SIG-M5 (cell line): ENCODE measurements around the gene PLXDC1.
A peak's percentile ranks its signal among the peaks of the same experiment; 100 is the strongest.
"Not testable (repeated sequence)": the region's sequence is repeated elsewhere in the genome, so short reads cannot be mapped to it uniquely, and the experiment has no call there.

Source experiments
- DNase-seq: peaks from one replicate; lab custom pipeline; 2025; lab: John Stamatoyannopoulos, UW

The PLXDC1 gene

GRCh38 chr17:39181303-39181702 is 29.9 kb upstream of the PLXDC1 start:
- DNase-seq, result no peak

- no peak for DNase-seq
Measured at GRCh38 chr17:39178536-39178935, 27.1 kb upstream of the PLXDC1 start.

DNA sequence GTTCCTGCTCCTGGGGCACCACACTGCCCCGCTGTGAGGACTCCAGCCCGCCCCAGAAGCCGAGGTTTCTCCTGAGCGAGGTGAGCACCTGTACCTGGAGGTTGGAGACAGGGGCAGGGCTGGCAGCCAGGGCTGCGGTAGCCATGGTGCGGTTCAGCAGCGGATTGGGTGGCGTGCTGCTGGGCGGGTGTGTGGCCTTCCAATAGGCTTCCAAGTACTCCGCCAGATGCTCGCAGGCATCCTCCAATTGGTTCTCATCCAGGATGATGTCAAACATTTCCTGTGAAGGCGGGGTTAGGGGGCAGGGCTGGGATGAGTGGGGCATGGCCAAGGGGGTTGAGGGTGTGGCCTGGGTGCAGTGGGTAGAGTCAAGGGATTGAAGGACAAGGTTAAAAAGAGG is 25.8 kb upstream of the PLXDC1 start:
- DNase-seq, result no peak

DNA sequence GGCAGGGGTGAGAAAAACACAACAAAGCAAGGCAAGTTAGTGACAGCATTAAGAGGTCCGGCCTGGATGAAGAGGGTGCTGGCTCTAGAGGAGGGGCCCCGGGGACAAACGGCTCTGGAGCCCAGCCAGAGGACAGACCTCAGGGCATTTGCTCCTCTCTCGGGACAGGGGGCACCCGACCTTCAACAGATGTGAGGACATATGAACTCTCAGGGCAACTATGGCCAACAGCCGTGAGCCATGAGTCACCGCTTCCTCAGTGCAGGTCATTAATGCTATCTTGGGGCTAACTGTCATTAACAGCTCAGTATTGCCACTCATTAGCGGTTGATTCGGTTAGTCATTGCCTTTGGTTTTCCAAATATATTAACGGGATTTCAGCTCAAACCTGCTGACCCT is 24.3 kb upstream of the PLXDC1 start:
- no peak for DNase-seq

- no peak for DNase-seq
Measured at GRCh38 chr17:39174920-39175694, 23.7 kb upstream of the PLXDC1 start.

- DNase-seq, result no peak
Measured at GRCh38 chr17:39173526-39174274, 22.3 kb upstream of the PLXDC1 start.

- no peak for DNase-seq
Measured at GRCh38 chr17:39173080-39173479, 21.6 kb upstream of the PLXDC1 start.

DNA sequence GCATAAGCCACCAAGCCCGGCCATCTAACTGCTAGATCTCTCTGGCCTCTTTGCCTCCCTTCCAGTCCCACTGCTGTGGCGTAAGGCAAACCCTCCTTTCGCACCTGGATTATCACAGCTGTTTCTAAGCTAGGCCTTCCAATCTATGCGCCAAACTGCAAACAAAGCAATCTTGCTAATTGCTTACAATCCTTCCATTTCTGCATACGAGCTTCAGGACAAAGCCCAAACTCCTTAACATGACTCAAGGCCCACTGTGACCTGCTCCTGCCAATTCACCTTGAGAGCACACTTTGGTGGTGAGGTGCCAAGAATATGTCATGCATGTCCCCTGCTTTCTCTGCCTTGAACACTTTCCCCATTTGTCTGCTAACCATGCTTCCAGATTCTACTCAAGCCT is 20.5 kb upstream of the PLXDC1 start:
- DNase-seq, result no peak

DNA sequence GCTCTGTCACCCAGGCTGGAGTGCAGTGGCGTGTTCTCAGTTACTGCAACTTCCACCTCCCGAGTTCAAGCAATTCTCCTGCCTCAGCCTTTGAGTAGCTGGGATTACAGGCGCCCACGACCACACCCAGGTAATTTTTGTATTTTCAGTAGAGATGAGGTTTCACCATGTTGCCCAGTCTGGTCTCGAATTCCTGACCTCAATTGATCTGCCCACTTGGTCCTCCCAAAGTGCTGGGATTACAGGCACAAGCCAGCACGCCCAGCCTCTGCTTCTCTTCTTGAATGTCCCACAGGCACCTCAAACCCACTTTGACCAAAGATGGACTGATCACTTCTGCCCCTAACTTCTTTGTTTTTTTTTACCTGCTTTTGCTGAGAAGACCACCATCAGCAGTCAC is 19.1 kb upstream of the PLXDC1 start:
- no peak for DNase-seq

GRCh38 chr17:39170109-39170508 is 18.7 kb upstream of the PLXDC1 start:
- DNase-seq, result no peak

- DNase-seq, result no peak
Measured at GRCh38 chr17:39169518-39169917, 18.1 kb upstream of the PLXDC1 start.

DNA sequence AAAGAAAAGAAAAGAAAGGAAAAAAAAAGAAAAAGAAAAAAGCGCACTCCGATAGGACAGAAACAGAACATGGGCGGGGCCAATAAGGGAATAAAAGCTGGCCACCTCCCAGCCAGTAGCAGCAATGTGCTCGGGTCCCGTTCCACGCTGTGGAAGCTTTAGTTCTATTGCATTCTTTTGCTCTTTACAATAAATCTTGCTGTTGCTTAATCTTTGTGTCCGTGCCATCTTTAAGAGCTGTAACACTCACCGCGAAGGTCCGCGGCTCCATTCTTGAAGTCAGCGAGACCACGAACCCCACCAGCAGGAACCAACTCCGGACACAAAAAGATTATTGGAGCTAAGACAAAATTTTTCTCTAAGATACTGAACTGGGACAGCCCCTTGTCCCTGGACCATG is 17.7 kb upstream of the PLXDC1 start:
- no peak for DNase-seq

DNA sequence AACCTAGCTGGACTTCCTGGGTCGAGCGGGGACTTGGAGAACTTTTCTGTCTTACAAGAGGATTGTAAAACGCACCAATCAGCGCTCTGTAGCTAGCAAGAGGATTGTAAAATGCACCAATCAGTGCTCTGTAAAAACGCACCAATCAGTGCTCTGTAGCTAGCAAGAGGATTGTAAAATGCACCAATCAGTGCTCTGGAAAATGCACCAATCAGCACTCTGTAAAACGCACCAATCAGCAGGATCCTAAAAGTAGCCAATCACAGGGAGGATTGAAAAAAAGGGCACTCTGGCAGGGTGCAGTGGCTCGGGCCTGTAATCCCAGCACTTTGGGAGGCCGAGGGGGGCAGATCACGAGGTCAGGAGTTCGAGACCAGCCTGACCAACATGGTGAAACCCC is 17.1 kb upstream of the PLXDC1 start:
- not testable (repeated sequence) for DNase-seq

- peak; percentile 86 for DNase-seq
Measured at GRCh38 chr17:39167476-39167875, 16.0 kb upstream of the PLXDC1 start.

DNA sequence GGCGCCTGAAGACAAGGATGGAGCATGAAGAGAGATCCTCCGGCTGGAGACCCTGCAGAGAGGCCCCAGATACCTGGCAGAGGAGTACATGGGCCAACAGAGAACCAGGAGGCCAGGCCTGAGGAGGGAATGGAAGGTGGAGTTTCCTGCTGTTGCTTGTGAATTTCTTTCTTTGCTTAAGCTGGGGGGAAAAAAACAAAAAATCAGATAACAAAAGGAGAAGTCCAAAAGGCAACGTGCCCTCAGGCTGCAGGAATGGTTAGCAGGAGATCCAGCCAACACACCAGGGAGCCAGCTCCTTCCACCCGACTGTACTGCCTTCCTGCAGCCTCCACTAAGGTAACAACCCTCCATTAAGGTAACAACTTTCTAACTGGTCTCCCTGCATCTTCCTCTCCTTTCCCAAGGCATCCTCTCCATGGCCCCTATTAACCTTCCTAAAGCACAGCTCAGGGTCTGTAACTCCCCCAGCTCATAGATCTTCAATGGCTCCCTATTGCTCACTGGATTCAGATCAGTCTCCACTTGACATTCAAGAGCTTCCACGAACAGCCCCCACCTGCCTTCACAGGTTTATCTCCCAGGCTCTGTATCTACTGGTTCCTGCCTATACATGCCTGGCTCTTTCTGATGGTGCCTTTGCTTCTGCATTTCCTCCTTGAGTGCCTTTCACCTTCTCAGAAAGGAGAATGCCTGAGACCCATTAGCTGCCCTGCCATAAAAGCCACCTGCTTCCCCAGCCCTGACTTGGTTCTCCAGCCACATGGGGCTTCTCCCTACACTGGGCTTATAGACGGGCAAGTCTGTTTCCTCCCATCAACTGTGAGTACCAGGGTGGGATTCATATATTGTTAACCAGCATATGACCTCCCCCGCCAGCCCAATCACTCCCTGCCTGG is 15.2 kb upstream of the PLXDC1 start:
- DNase-seq, result no peak

DNA sequence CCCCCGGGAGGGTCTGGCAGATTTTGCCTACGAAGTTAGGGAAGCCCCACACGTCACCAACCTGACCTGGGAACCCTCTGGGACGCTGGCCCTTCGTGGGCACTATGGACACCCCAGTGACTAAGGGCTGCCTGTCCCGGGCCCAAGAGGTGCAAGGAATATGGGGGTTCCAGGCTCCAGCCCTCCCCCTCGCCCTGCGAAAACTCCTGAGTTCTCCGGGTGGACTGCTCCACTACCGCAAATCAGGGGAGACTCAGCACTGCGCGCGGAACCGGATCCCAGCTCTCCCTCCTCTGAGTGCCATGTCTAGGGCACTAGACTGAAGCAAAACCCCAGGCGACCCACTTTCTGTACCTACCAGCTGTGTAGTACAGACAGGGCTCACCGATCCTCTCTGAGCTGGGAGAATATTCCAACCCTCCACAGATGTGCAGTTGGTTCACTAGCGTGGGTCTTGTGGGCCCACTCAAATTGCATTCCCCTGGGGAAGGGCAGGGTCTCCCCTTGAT is 14.5 kb upstream of the PLXDC1 start, which contains the start of gene ARL5C:
ARL5C (minus strand) TSS at position 321 of the 509 bp plus-strand sequence. CDS start 401 bp downstream, outside the sequence.
- DNase-seq, result no peak

GRCh38 chr17:39165178-39165840 is 13.9 kb upstream of the PLXDC1 start:
- DNase-seq, result no peak

DNA sequence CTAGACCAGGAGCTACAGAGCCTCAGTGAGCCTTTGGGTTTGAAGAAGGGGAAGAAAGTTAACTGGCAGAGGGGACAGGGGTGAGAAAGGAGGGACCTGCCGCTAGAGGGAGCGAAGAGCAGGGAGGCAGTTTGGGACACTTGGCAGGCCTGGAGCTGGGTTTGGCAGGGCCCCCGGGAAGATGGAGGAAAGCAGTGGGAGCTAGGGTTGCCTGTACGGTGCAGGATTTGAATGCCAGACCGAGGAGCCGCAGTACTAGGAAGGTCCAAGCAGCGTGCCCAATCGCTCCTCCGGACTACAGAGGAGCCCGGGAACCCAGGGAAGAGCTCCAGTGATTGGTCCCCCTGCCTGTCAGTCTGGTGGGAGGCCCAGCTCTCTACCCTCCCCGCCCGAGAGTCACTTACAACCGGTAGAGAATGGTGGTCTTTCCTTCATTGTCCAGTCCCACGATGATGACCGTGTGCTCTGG is 13.3 kb upstream of the PLXDC1 start:
- peak; percentile 34 for DNase-seq

GRCh38 chr17:39161962-39162361 is 10.5 kb upstream of the PLXDC1 start:
- DNase-seq, result no peak

GRCh38 chr17:39158623-39159022 is 7.2 kb upstream of the PLXDC1 start:
- no peak for DNase-seq

- no peak for DNase-seq
Measured at GRCh38 chr17:39156491-39156890, 5.1 kb upstream of the PLXDC1 start.
